Fibroblast of mammary gland (primary cell): ENCODE results near the gene GBGT1.

ENCODE experiments used
- DNase-seq: peaks from one replicate; pipeline ENCODE4 v3.0.0-alpha.2; 2010; ENCODE audit warnings: low read depth
- H3K4me3 ChIP-seq: 2 replicates; pipeline ENCODE4 v1.5.1; 2011; ENCODE audit warnings: low read depth, mild to moderate bottlenecking, low read length, moderate library complexity; ENCODE audit not compliant: control insufficient read depth
- CTCF ChIP-seq: conservative IDR thresholded peaks from 2 replicates; pipeline ENCODE4 v1.5.1; 2011; ENCODE audit warnings: low read depth, low read length, inconsistent platforms; ENCODE audit not compliant: control insufficient read depth, insufficient read depth

The GBGT1 gene

GRCh38 chr9:133139246-133140173, 24.2 kb downstream of the GBGT1 start:
- no peak for DNase-seq
- TF ChIP-seq CTCF: no peak

DNA sequence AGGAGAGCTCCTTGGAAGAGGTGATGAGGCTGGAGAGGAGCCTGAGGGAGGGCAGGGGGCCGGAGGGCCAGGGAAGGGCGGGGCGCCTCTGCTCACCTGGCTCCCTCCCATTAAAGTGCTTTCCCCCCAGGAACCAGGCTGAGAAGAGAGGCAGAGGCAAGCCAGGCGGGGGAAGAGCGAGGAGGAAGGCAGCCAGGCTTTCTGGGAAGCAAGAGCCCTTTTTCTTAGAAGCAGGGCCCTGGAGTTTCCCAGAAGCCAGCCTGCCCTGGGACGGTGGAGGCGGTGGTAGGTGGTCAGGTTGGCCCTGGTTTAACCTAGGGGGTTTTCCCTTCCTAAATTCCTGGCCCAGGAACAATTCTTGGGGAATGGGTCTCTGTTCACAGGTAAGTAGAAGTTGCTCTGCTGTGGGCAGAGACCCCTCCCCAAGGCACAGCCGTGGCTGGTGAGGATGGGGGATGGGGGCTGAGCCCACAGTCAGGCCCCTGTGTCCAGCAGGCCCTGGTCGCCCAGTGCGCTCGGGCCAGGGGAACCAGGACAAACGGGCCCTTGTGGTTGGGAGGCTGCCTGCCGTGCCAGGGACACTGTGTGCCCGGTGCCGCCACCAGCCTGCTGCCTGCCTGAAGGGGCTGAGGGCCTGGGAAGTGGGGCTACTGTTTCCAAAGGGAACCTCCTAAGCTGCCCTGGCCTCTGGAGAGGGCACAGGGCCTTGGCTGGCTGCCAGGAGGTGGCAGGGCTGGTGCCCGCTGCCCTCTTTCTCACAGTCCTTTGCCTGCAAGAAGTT, 26.1 kb downstream of the GBGT1 start:
- DNase-seq: no peak
- TF ChIP-seq CTCF: no peak
- no peak overlapping the region for H3K4me3 ChIP-seq

More at GRCh38 chr9:133139246-133140173, 24.2 kb downstream of the GBGT1 start:
- no peak overlapping the region for H3K4me3 ChIP-seq

- peak; percentile 88 for DNase-seq
- TF ChIP-seq CTCF: no peak
- no peak overlapping the region for H3K4me3 ChIP-seq
Measured at GRCh38 chr9:133135146-133135745, 28.5 kb downstream of the GBGT1 start.

DNA sequence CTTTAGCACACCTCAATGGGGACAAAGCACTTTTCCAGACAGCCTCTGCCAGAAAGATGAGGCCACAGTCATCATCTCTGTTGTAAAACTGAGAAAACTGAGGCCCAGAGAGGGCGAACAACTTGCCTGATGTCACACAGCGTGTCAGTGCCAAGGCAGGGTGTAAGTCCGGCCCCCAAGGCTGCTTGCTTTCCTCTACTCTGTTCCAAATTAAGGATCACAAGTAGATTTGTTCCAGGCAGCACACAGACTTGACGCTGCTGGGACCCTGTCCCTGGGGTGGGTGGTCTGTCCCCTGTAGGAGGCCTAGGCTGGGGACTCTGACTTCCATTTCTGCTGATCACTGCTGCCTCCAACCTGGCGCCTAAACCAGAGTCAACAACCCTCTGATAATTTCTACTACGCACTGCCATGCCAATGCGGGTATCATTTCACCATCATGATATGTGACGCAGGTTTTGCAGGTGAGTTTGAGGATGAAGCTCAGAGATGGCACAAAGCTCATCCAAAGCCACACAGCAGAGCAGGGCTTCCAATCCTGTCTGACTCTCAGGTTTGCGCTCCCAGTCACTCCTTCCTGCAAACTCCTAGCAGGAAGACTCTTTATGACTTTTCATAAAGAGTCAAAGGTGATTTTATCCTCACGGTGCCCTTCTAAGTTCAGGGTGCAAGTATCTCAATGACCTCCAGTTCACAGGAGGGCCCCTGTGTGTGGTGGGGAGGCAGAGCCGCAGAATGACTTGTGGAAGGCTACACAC, 29.1 kb downstream of the GBGT1 start:
- no peak for DNase-seq
- no peak for TF ChIP-seq CTCF
- no peak overlapping the region for H3K4me3 ChIP-seq

DNA sequence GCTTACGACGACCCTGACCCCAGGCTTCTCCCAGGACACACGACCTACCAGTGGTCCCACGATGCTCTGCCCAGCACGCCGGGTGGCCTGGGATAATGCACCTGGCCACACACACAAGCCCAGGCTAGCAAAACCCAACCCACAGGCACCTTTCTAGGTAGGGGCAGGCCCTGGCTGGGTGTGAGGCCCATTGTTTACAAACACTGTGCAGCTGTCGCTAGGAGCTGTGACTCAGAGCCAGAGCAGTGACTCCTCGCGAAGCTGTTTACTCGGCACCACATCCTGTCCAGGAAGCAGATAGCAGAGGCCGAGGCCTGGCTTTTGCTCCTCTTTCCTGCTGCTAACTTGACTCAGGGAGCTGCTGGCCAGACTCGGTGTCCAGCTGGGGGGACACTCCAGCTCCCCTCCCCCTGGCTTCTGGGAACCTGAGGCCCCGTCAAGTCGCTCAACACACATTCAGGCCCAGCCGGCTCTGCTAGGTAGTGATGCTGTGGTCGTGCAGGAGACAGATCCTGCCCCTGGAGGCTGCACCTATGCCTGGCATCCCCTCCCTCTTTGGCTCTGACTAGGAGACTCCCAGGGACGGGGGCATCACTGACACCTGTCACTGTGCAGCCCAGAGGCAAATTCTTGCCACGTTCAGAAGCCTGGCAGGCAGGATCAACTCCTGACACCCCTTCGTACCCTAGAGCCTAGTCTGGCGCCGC, 29.9 kb downstream of the GBGT1 start:
- DNase-seq: peak; percentile 95
- no peak for TF ChIP-seq CTCF
- H3K4me3 ChIP-seq: no peak overlapping the region
